WTC11 (cell line): ENCODE results near the gene SAMD1. TPM values are rescaled to one million over a fixed set of nuclear protein-coding genes. Genes with fewer than 3 reads are reported as not detected.

Experiments used
- ATAC-seq: fragments of 200-7000 bp; cut with Tn5 transposase; 2 replicates; pipeline ENCODE4 v1.10.0; 2021; ENCODE audit warnings: mild to moderate bottlenecking, moderate library complexity
- CTCF ChIA-PET: fragments of 300-600 bp; sonication (Branson Sonifier 250); formaldehyde crosslinking; loops from one replicate; lab custom pipeline; 2021; ENCODE audit warnings: antibody characterized with exemption; lab: Charles Lee
- POLR2A ChIA-PET: fragments of 350-600 bp; sonication (Branson Sonifier 250); formaldehyde crosslinking; loops from one replicate; lab custom pipeline; 2021; ENCODE audit warnings: antibody characterized with exemption; lab: Charles Lee
- DNase-seq: peaks from one replicate; pipeline ENCODE4 v3.0.0; 2021; ENCODE audit warnings: low spot score
- H3K27ac Mint-ChIP-seq: 2 replicates; pipeline ENCODE4 v1.8.0; 2021; ENCODE audit warnings: mixed read lengths
- H3K27me3 Mint-ChIP-seq: 2 replicates; pipeline ENCODE4 v1.8.0; 2021; ENCODE audit warnings: low read depth, mild to moderate bottlenecking, moderate library complexity, mixed read lengths
- H3K36me3 Mint-ChIP-seq: 2 replicates; pipeline ENCODE4 v1.8.0; 2021; ENCODE audit warnings: mixed read lengths
- H3K4me1 Mint-ChIP-seq: 2 replicates; pipeline ENCODE4 v1.8.0; 2022; ENCODE audit warnings: mixed read lengths
- H3K4me3 Mint-ChIP-seq: 2 replicates; pipeline ENCODE4 v1.8.0; 2021; ENCODE audit warnings: mild to moderate bottlenecking, moderate library complexity, mixed read lengths
- H3K9me3 Mint-ChIP-seq: 2 replicates; pipeline ENCODE4 v1.8.0; 2021; ENCODE audit warnings: mixed read lengths
- AR ChIP-seq: fragments of 250-450 bp; sonication (Bioruptor Pico); IDR thresholded peaks from 2 replicates; pipeline ENCODE4 v1.9.0; 2021; ENCODE audit warnings: mild to moderate bottlenecking
- CBFB ChIP-seq: sonication (generic); formaldehyde crosslinking; IDR thresholded peaks from 2 replicates; pipeline ENCODE4 v1.8.1; 2022; ENCODE audit warnings: mild to moderate bottlenecking, low read depth, missing genetic modification reagents
- CREB1 ChIP-seq: sonication (generic); formaldehyde crosslinking; IDR thresholded peaks from 2 replicates; pipeline ENCODE4 v1.8.0; 2023; ENCODE audit warnings: mild to moderate bottlenecking, missing genetic modification reagents
- FOXP1 ChIP-seq: sonication (generic); formaldehyde crosslinking; IDR thresholded peaks from 2 replicates; pipeline ENCODE4 v1.8.0; 2022; ENCODE audit warnings: missing genetic modification reagents, mild to moderate bottlenecking, moderate library complexity, borderline replicate concordance
- GTF2I ChIP-seq: fragments of 250-450 bp; sonication (Bioruptor Pico); conservative IDR thresholded peaks from 2 replicates; pipeline ENCODE4 v1.4.0; 2021; ENCODE audit warnings: mild to moderate bottlenecking
- HMGA2 ChIP-seq: fragments of 250-450 bp; sonication (Bioruptor Pico); IDR thresholded peaks from 2 replicates; pipeline ENCODE4 v1.4.0; 2021; ENCODE audit warnings: mild to moderate bottlenecking, moderate library complexity
- MAX ChIP-seq: sonication (generic); formaldehyde crosslinking; IDR thresholded peaks from 2 replicates; pipeline ENCODE4 v1.8.0; 2022; ENCODE audit warnings: mild to moderate bottlenecking, missing genetic modification reagents
- NR1H2 ChIP-seq: sonication (generic); formaldehyde crosslinking; IDR thresholded peaks from 2 replicates; pipeline ENCODE4 v1.9.0; 2021; ENCODE audit warnings: mild to moderate bottlenecking, moderate library complexity, missing genetic modification reagents
- STAT6 ChIP-seq: sonication (generic); formaldehyde crosslinking; conservative IDR thresholded peaks from 2 replicates; pipeline ENCODE4 v1.8.1; 2023; ENCODE audit warnings: mild to moderate bottlenecking, low read depth, missing genetic modification reagents, moderate library complexity
- TEAD1 ChIP-seq: sonication (generic); formaldehyde crosslinking; IDR thresholded peaks from 2 replicates; pipeline ENCODE4 v1.8.0; 2022; ENCODE audit warnings: mild to moderate bottlenecking, missing genetic modification reagents
- ZNF317 ChIP-seq: sonication (generic); formaldehyde crosslinking; IDR thresholded peaks from 2 replicates; pipeline ENCODE4 v1.8.1; 2023; ENCODE audit warnings: low read depth, mild to moderate bottlenecking, moderate library complexity, missing genetic modification reagents, borderline replicate concordance
- ZNF396 ChIP-seq: fragments of 250-450 bp; sonication (Bioruptor Pico); IDR thresholded peaks from 2 replicates; pipeline ENCODE4 v1.8.0; 2021; ENCODE audit warnings: mild to moderate bottlenecking, moderate library complexity, borderline replicate concordance
- total RNA-seq: library from RNA; stranded (reverse); gene quantifications from 3 replicates; pipeline ENCODE4 v1.2.3, GENCODE V29; 2021
- TF ChIP-seq, protein P1 (sequence below): sonication (generic); formaldehyde crosslinking; IDR thresholded peaks from 2 replicates; pipeline ENCODE4 v1.8.1; 2022; ENCODE audit warnings: missing genetic modification reagents, borderline replicate concordance
- TF ChIP-seq, protein P2 (sequence below): sonication (generic); formaldehyde crosslinking; IDR thresholded peaks from 2 replicates; pipeline ENCODE4 v1.8.0; 2022; ENCODE audit warnings: missing genetic modification reagents
- TF ChIP-seq, protein P3 (sequence below): fragments of 250-450 bp; sonication (Bioruptor Pico); IDR thresholded peaks from 2 replicates; pipeline ENCODE4 v1.9.0; 2021; ENCODE audit warnings: mild to moderate bottlenecking, borderline replicate concordance

The SAMD1 gene
- total RNA-seq, 1 experiment from 2014 or later: 116 TPM

- Mint-ChIP-seq H3K4me1 (no peaks in the 10 kb centered on the region), H3K4me3 (no peak overlapping the region), H3K27ac (no peak overlapping the region), H3K36me3 (no peaks in the 10 kb centered on the region), H3K9me3 (no peaks in the 10 kb centered on the region), H3K27me3 (no peaks in the 10 kb centered on the region)
- POLR2A ChIA-PET: no interaction called here
- ATAC-seq (no peak), DNase-seq (no peak)
- CTCF ChIA-PET: interaction anchor here (0.8 to 0.9 kb wide), 2 partner anchors 17 to 59 kb away, joined by 3 read pairs; no protein-coding TSS in a partner anchor
- TF ChIP-seq FOXP1 (CRISPR knock-in tag) (no peak), CBFB (CRISPR knock-in tag) (no peak), ZNF396 (CRISPR knock-in tag) (no peak), CREB1 (no peak), NR1H2 (no peak), HMGA2 (CRISPR knock-in tag) (no peak), TEAD1 (no peak), GTF2I (CRISPR knock-in tag) (no peak), MAX (CRISPR knock-in tag) (no peak), ZNF317 (no peak), AR (no peak), STAT6 (no peak)
- TF ChIP-seq, protein P1, sequence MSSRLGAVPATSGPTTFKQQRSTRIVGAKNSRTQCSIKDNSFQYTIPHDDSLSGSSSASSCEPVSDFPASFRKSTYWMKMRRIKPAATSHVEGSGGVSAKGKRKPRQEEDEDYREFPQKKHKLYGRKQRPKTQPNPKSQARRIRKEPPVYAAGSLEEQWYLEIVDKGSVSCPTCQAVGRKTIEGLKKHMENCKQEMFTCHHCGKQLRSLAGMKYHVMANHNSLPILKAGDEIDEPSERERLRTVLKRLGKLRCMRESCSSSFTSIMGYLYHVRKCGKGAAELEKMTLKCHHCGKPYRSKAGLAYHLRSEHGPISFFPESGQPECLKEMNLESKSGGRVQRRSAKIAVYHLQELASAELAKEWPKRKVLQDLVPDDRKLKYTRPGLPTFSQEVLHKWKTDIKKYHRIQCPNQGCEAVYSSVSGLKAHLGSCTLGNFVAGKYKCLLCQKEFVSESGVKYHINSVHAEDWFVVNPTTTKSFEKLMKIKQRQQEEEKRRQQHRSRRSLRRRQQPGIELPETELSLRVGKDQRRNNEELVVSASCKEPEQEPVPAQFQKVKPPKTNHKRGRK (CRISPR knock-in tag): no peak
- TF ChIP-seq, protein P2, sequence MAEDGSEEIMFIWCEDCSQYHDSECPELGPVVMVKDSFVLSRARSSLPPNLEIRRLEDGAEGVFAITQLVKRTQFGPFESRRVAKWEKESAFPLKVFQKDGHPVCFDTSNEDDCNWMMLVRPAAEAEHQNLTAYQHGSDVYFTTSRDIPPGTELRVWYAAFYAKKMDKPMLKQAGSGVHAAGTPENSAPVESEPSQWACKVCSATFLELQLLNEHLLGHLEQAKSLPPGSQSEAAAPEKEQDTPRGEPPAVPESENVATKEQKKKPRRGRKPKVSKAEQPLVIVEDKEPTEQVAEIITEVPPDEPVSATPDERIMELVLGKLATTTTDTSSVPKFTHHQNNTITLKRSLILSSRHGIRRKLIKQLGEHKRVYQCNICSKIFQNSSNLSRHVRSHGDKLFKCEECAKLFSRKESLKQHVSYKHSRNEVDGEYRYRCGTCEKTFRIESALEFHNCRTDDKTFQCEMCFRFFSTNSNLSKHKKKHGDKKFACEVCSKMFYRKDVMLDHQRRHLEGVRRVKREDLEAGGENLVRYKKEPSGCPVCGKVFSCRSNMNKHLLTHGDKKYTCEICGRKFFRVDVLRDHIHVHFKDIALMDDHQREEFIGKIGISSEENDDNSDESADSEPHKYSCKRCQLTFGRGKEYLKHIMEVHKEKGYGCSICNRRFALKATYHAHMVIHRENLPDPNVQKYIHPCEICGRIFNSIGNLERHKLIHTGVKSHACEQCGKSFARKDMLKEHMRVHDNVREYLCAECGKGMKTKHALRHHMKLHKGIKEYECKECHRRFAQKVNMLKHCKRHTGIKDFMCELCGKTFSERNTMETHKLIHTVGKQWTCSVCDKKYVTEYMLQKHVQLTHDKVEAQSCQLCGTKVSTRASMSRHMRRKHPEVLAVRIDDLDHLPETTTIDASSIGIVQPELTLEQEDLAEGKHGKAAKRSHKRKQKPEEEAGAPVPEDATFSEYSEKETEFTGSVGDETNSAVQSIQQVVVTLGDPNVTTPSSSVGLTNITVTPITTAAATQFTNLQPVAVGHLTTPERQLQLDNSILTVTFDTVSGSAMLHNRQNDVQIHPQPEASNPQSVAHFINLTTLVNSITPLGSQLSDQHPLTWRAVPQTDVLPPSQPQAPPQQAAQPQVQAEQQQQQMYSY (CRISPR knock-in tag): no peak
- TF ChIP-seq, protein P3, sequence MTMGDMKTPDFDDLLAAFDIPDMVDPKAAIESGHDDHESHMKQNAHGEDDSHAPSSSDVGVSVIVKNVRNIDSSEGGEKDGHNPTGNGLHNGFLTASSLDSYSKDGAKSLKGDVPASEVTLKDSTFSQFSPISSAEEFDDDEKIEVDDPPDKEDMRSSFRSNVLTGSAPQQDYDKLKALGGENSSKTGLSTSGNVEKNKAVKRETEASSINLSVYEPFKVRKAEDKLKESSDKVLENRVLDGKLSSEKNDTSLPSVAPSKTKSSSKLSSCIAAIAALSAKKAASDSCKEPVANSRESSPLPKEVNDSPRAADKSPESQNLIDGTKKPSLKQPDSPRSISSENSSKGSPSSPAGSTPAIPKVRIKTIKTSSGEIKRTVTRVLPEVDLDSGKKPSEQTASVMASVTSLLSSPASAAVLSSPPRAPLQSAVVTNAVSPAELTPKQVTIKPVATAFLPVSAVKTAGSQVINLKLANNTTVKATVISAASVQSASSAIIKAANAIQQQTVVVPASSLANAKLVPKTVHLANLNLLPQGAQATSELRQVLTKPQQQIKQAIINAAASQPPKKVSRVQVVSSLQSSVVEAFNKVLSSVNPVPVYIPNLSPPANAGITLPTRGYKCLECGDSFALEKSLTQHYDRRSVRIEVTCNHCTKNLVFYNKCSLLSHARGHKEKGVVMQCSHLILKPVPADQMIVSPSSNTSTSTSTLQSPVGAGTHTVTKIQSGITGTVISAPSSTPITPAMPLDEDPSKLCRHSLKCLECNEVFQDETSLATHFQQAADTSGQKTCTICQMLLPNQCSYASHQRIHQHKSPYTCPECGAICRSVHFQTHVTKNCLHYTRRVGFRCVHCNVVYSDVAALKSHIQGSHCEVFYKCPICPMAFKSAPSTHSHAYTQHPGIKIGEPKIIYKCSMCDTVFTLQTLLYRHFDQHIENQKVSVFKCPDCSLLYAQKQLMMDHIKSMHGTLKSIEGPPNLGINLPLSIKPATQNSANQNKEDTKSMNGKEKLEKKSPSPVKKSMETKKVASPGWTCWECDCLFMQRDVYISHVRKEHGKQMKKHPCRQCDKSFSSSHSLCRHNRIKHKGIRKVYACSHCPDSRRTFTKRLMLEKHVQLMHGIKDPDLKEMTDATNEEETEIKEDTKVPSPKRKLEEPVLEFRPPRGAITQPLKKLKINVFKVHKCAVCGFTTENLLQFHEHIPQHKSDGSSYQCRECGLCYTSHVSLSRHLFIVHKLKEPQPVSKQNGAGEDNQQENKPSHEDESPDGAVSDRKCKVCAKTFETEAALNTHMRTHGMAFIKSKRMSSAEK (CRISPR knock-in tag): no peak
Measured at GRCh38 chr19:14105680-14106079, 15.1 kb upstream of the SAMD1 start.
